Measurements from ENCODE around the gene YPEL4.

YPEL4 gene

DNA sequence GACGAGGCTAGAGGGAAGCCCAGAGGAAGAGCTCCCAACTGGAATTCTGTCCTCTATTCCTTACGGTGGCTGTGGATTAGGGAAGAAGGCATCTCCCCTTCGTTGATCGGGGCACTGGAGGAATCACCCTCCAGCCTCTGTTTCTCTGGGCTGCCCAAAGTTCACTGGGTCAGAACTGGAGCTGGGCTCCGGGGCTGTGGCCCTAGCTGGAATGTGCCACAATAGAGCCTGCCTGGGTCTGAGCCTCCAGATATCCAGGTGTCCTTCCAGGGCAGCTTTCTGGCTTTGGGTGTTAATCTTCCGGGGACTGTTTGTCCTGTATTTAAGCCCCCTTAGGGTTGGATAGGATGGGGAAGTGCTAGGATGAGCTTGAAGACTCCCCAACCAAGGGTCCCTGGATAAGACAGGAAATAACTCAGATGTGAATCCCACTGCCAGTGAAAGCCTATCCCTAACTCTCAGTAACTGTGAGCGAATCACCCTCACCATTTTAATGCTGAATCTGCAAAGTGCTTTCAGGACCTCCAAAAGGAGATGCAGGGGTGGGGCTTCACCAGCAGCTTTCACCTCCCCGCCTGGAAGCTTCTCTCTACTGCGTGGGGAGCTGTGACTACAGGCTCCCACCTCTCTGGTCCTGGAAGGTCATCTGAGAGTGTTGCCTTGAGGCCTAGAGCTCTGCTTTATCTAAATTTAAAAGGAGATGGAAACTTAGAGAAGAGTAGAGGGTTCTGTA is 9.5 kb downstream of the YPEL4 start:
- TF ChIP-seq, protein P1, sequence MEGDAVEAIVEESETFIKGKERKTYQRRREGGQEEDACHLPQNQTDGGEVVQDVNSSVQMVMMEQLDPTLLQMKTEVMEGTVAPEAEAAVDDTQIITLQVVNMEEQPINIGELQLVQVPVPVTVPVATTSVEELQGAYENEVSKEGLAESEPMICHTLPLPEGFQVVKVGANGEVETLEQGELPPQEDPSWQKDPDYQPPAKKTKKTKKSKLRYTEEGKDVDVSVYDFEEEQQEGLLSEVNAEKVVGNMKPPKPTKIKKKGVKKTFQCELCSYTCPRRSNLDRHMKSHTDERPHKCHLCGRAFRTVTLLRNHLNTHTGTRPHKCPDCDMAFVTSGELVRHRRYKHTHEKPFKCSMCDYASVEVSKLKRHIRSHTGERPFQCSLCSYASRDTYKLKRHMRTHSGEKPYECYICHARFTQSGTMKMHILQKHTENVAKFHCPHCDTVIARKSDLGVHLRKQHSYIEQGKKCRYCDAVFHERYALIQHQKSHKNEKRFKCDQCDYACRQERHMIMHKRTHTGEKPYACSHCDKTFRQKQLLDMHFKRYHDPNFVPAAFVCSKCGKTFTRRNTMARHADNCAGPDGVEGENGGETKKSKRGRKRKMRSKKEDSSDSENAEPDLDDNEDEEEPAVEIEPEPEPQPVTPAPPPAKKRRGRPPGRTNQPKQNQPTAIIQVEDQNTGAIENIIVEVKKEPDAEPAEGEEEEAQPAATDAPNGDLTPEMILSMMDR (conservative IDR thresholded peaks at IDR 0.05; ENCODE audit: control insufficient read depth, insufficient read depth, low read depth, low read length): no peak
- no peak for DNase-seq (ENCODE audit: low read depth)
- H3K4me3 ChIP-seq (ENCODE audit: control insufficient read depth, low read depth, low read length): peak overlapping the region; percentile 97

DNA sequence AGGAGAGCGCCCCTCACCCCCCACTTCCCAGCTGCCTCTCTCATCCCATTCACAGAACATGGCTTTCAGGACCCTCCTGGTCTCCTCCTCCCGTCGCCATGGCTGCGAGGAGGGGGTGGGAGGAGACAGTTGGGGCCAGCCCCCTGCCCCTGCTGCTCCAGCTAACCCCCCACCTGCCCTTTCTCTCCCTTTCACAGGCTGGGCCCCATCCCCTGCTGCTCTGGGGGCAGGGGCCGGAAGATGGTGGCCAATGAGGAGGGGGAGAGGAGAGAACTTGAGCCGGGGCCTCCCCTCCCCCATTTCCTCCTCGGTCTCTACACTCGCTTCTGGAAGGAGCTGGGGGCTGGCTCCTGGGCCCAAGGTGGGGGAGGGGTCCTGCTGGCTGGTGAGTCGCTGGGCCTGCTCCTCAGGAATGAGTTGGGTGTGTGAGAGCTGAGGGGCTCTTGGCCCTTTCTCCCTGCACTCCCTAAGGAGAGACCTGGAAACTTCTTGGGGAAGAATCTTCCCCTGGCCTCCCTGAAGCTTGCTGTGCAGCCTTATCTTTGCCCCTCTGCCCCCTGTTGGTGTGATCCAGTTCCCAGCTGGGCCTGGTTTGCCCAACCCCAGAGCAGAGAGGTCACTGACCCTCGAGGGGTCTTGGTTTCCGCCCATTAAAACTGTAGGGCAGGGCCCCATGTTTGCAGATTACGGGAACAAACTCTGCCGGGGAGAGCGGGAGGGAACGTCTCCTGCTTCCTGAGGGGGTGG is 10.2 kb downstream of the YPEL4 start:
- H3K4me3 ChIP-seq (ENCODE audit: control insufficient read depth, low read depth, low read length): peak overlapping the region; percentile 97
- DNase-seq (ENCODE audit: low read depth): peak; percentile 18
- TF ChIP-seq, protein P1 (conservative IDR thresholded peaks at IDR 0.05; ENCODE audit: control insufficient read depth, insufficient read depth, low read depth, low read length): no peak

DNA sequence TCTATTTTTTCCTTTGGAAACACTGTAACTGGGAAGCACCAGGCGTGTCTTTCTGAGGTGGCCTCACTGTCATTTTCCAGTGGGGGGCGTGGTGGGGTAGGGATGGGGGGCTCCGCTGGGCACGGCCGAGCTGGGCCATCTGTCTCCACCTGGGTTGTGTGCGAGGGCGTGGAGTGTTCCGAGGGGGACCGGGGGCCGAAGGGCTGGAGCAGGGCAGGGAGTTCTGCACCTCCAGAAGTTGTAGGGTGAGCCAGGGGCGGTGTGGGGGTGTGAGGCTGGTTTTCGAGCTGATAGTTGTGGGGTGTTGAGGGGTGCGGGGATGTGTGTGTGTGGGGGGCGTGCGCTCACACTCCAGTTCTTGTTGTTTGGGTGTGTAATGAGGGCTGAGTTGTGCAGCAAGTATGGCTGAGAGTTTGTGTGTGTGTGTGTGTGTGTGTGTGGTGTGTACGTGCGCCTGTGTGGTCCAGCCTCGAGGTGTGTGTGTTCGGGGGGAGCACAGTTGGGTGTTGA is 10.8 kb downstream of the YPEL4 start:
- DNase-seq (ENCODE audit: low read depth): peak; percentile 25
- TF ChIP-seq, protein P1 (conservative IDR thresholded peaks at IDR 0.05; ENCODE audit: control insufficient read depth, insufficient read depth, low read depth, low read length): no peak
- peak overlapping the region; percentile 97 for H3K4me3 ChIP-seq (ENCODE audit: control insufficient read depth, low read depth, low read length)

DNA sequence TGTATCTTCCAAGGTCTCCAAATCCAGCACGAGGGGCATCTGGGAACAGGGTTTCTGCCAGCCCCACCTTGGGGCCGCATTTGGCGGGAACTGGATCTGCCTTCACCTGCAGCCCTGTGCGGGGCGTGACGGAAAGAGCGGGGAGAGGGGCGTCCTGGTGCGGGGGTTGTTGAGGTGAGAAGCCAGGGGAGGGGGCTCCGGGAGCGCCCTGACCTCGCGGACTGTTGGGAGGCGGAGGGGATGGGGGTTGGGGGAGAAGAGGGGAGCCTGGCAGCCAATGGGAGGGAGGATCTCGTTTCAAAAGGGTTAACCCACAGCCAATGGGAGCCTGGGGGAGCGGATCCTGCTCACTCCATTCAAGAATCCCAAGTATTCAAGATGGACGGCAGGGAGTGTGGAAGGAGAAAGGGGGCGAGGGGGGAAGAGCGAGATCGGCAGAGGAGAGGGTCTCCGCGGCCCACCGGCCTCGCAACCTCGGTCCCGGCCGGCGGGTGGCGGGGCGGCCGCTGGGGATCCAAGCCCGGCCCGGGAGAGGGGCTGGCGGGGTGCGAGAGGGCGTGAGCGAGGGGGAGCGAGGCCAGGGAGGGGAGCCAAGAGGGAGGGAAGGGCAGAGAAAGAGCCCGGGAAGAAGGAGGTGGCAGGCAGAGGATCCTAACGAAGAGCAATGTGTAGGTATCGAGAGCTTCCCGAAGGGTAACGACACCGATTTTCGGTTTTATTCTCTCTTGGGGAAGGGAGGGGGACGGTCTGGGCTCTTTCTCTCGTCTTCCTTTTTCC is 11.5 kb downstream of the YPEL4 start:
- DNase-seq (ENCODE audit: low read depth): peak; percentile 83
- H3K4me3 ChIP-seq (ENCODE audit: control insufficient read depth, low read depth, low read length): peak overlapping the region; percentile 97
- TF ChIP-seq, protein P1 (conservative IDR thresholded peaks at IDR 0.05; ENCODE audit: control insufficient read depth, insufficient read depth, low read depth, low read length): no peak

DNA sequence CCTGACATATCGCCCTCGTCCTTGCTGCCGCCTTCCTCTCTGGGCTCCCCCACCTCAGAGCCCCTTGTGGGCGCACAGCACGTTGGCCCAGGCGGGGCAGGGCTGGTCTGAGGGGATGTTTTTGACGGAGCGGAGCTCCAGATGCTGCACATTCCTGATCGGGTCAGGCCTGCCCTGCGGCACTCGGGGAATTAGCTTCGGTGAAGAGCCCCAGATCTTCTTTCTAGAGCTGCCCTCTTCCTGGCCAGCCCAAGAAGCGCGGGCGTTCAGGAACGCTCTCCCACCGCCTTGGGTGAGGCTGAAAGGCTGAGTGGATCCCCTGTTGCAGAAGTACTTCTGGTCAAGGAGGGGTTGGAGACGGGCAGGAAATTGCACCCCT is 12.1 kb downstream of the YPEL4 start:
- TF ChIP-seq, protein P1 (conservative IDR thresholded peaks at IDR 0.05; ENCODE audit: control insufficient read depth, insufficient read depth, low read depth, low read length): no peak
- H3K4me3 ChIP-seq (ENCODE audit: control insufficient read depth, low read depth, low read length): peak overlapping the region; percentile 97
- DNase-seq (ENCODE audit: low read depth): no peak

DNA sequence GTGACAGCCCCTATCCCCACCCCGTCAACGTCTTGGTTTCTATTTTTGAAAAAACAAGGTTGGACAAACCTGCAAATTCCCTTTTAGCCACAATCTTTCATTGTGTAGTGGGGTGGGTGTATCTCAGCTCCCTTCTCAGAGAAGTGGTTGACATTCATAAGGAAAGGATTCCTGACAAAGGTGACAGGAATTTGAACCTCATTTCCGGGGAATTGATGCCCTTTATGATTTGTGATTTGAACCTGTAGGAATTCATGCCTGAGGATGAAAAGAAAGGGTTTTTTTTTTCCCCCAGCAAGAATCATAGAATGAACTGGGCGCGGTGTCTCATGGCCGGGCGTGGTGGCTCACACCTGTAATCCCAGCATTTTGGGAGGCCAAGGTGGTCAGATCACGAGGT is 14.5 kb downstream of the YPEL4 start:
- no peak for DNase-seq (ENCODE audit: low read depth)
- H3K4me3 ChIP-seq (ENCODE audit: control insufficient read depth, low read depth, low read length): no peak overlapping the region
- TF ChIP-seq, protein P1 (conservative IDR thresholded peaks at IDR 0.05; ENCODE audit: control insufficient read depth, insufficient read depth, low read depth, low read length): no peak
